Non-pigmented ciliary epithelial cell (primary cell): Measurements from ENCODE around the gene GPATCH2L.

Source experiments
- DNase-seq: peaks from one replicate; pipeline ENCODE4 v3.0.0-alpha.2; 2010; ENCODE audit warnings: low read depth

The GPATCH2L gene

DNA sequence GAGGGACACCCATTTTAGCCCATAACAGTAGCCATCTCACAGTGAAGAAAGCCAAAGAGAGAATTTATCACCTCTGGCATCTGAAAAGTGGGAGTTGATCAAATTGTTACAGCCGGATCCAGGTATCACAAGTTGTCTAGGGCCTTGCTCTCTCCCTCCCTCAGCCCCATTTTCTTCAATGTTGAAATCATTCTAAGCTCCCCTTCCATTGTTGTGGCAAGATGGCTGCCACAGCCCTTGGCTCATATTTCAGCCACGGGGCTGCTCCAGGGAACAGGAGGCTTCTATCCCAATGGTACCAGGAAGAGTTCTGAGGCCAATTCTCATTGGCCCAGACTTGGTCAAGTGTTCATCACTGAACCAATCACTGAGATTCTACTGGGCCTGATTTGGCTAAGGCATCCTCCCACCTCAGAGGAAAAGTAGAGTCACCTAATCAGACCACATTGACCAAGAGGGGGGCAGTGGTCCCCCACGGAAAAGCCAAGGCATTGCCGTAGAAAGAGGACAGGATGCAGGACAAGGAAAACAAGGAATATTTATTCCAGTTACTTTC is 106.2 kb downstream of the GPATCH2L start:
- DNase-seq, result no peak

DNA sequence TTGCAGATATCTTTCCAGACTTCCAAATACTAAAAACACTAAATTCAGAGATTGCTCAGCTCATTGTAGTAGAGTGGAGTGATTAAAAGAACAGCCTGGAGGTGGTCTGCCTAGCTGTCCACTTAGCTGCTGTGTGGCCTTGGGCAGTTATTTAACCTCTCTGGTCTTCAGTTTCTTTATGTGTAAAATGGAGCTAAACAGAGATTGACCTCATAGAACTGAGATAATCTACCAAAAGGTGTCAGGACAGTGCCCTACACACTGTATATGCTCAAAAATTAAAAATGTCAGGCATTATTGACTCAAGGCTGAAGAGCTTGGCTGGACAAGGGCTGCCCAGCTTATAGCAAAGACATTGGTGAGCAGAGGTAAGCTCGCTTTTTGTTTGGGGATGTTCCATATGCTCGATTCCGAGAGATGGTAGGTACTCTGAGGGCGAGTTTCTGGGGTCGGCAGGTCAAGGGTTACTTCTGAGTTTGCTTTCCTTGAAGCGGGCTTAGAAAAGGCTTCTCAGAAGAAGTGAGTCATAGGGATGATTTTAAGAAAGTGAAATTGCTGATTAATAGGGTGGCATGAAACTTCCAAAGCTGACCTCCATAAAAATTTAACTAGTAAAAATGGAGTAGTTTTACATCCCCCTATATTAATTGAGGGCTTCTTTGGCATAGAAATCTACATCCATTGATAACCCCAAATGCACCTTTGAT is 107.5 kb downstream of the GPATCH2L start:
- no peak for DNase-seq

DNA sequence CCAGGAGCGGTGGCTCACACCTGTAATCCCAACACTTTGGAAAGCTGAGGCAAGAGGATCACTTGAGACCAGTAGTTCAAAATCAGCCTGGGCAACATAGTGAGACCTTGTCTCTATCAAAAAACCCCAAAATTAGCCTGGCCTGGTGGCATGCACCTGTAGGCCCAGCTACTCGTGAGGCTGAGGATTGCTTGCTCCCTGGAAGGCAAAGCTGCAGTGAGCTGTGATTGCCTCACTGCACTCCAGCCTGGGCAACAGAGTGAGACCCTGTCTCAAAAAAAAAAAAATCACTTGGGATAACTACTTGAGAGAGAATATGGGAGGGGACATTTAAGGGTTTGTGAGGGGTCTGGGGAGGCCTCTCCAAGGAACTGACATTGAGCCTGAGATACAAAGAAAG is 109.0 kb downstream of the GPATCH2L start:
- no peak for DNase-seq

DNA sequence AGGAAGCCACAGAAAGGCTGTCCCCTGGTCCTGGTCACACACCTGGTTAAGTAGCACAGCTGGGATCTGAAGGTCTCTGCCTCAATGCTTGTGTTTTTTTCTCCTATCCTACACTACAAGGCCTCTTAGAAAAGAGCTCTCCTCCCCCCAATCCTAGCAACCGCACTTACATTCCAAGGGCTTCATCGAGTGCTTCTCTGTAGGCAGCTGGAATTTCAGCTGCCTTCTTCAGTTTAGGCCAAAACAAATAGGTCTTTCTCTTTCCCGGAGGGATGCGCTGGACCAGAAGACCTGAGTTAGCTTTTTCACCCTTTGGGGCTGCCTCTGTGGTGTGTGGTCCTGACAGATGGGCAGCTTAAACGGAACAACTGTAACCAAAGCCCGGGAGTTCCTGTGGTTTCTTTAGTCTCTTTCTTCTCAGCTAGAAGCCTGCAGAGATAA is 109.7 kb downstream of the GPATCH2L start:
- DNase-seq, result no peak

DNA sequence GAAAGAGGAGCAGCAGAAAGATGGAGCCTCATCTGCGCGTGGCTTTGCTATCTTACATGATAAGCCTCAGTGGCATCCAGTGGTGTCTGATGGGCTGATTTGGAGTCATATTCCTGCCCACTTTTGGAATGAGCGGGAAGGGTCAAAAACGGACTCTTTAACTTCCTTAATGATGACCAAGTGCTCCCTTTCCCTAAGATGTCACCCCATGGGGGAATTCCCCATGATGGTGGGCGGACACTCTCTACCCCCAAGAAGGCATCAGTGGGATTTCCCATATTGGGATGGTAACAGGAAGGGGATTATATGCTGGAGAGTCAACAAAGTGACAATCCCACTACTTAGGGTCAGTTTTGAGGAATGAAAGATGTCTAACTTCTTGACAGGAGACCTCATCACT is 110.9 kb downstream of the GPATCH2L start:
- no peak for DNase-seq
